Smooth muscle cell (in vitro differentiated cells): ENCODE measurements around the gene EPB41L3. TPM values are rescaled to one million over a fixed set of nuclear protein-coding genes. Genes with fewer than 3 reads are reported as not detected.

Experiments used
- DNase-seq: peaks from one replicate; lab custom pipeline; 2025; ENCODE audit not compliant: unreplicated experiment; lab: John Stamatoyannopoulos, UW
- H2AFZ ChIP-seq: fragments of 200-600 bp; sonication (generic); 2 replicates; pipeline ENCODE4 v1.6.0; 2016; ENCODE audit warnings: antibody characterized with exemption, low read depth, mild to moderate bottlenecking
- H3F3A ChIP-seq: fragments of 200-600 bp; sonication (generic); 2 replicates; pipeline ENCODE4 v1.6.0; 2017; ENCODE audit warnings: antibody characterized with exemption, low read depth
- H3K27ac ChIP-seq: fragments of 200-600 bp; sonication (generic); 2 replicates; pipeline ENCODE4 v1.5.1; 2016; ENCODE audit warnings: low read depth, mild to moderate bottlenecking
- H3K27me3 ChIP-seq: fragments of 200-600 bp; sonication (generic); 2 replicates; pipeline ENCODE4 v1.6.1; 2016; ENCODE audit warnings: low read depth, mild to moderate bottlenecking
- H3K36me3 ChIP-seq: fragments of 200-600 bp; sonication (generic); 2 replicates; pipeline ENCODE4 v1.5.1; 2016; ENCODE audit warnings: low read depth
- H3K4me1 ChIP-seq: fragments of 200-600 bp; sonication (generic); 2 replicates; pipeline ENCODE4 v1.5.1; 2016; ENCODE audit warnings: low read depth
- H3K4me2 ChIP-seq: fragments of 200-600 bp; sonication (generic); 2 replicates; pipeline ENCODE4 v1.6.0; 2016; ENCODE audit warnings: mild to moderate bottlenecking
- H3K4me3 ChIP-seq: fragments of 200-600 bp; sonication (generic); 2 replicates; pipeline ENCODE4 v1.5.1; 2016; ENCODE audit warnings: mild to moderate bottlenecking
- H3K79me2 ChIP-seq: fragments of 200-600 bp; sonication (generic); 2 replicates; pipeline ENCODE4 v1.6.0; 2016; ENCODE audit warnings: low read depth, mild to moderate bottlenecking
- H3K9ac ChIP-seq: fragments of 200-600 bp; sonication (generic); 2 replicates; pipeline ENCODE4 v1.6.0; 2016; ENCODE audit warnings: low read depth
- H3K9me3 ChIP-seq: fragments of 200-600 bp; sonication (generic); replicated peaks from 2 replicates; pipeline ENCODE4 v1.5.1; 2016; ENCODE audit warnings: low read depth
- H4K20me1 ChIP-seq: fragments of 200-600 bp; sonication (generic); 2 replicates; pipeline ENCODE4 v1.6.0; 2016; ENCODE audit warnings: low read depth
- WGBS: methylation state at CpG from one replicate; pipeline ENCODE4 v1.1.7; 2016; ENCODE audit warnings: low lambda C conversion rate; 5-methylcytosine and 5-hydroxymethylcytosine counted together
- polyA plus RNA-seq: library from polyadenylated mRNA; unstranded; fragments of >200 nt; fragmentation: Nextera tagmentation; extraction: Ambion mirVana; gene quantifications from 2 replicates; pipeline ENCODE4 v1.2.1, GENCODE V29; 2016
- total RNA-seq: library from RNA; depleted of rRNA; stranded (reverse); fragments of >200 nt; gene quantifications from 2 replicates; pipeline ENCODE4 v1.2.3, GENCODE V29; 2014
- TF ChIP-seq, protein P1 (sequence below): fragments of 200-600 bp; sonication (generic); IDR thresholded peaks from 2 replicates; pipeline ENCODE4 v1.5.1; 2017; ENCODE audit warnings: borderline replicate concordance, mild to moderate bottlenecking, antibody characterized with exemption; ENCODE audit not compliant: insufficient read depth, poor library complexity, severe bottlenecking

The EPB41L3 gene
- total and polyA plus RNA-seq, 2 experiments from 2014 or later: 11.5 to 26.9 TPM

GRCh38 chr18:5393779-5394178 is 150.0 kb downstream of the EPB41L3 start:
- H3K9me3 ChIP-seq: no peaks in the 10 kb centered on the region
- H3K4me2 ChIP-seq: no peak overlapping the region
- TF ChIP-seq, protein P1, sequence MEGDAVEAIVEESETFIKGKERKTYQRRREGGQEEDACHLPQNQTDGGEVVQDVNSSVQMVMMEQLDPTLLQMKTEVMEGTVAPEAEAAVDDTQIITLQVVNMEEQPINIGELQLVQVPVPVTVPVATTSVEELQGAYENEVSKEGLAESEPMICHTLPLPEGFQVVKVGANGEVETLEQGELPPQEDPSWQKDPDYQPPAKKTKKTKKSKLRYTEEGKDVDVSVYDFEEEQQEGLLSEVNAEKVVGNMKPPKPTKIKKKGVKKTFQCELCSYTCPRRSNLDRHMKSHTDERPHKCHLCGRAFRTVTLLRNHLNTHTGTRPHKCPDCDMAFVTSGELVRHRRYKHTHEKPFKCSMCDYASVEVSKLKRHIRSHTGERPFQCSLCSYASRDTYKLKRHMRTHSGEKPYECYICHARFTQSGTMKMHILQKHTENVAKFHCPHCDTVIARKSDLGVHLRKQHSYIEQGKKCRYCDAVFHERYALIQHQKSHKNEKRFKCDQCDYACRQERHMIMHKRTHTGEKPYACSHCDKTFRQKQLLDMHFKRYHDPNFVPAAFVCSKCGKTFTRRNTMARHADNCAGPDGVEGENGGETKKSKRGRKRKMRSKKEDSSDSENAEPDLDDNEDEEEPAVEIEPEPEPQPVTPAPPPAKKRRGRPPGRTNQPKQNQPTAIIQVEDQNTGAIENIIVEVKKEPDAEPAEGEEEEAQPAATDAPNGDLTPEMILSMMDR: no peak
- H3K4me3 ChIP-seq: no peak overlapping the region
- no peak overlapping the region for H3K9ac ChIP-seq
- H3K79me2 ChIP-seq: no peaks in the 10 kb centered on the region
- DNase-seq: no peak
- H4K20me1 ChIP-seq: no peaks in the 10 kb centered on the region
- no peaks in the 10 kb centered on the region for H3K4me1 ChIP-seq
- 92% methylated on average over 5 of the region's 5 CpGs for WGBS
- H2AFZ ChIP-seq: no peak overlapping the region
- H3K36me3 ChIP-seq: no peaks in the 10 kb centered on the region
- no peaks in the 10 kb centered on the region for H3F3A ChIP-seq
- H3K27ac ChIP-seq: no peak overlapping the region
- H3K27me3 ChIP-seq: no peaks in the 10 kb centered on the region

GRCh38 chr18:5391409-5391808 is 152.4 kb downstream of the EPB41L3 start:
- no peaks in the 10 kb centered on the region for H3K9me3 ChIP-seq
- no peak overlapping the region for H3K9ac ChIP-seq
- no peak overlapping the region for H2AFZ ChIP-seq
- TF ChIP-seq, protein P1: no peak
- H3K36me3 ChIP-seq: no peaks in the 10 kb centered on the region
- H3K4me2 ChIP-seq: no peak overlapping the region
- DNase-seq: no peak
- no peak overlapping the region for H3K27ac ChIP-seq
- H4K20me1 ChIP-seq: no peaks in the 10 kb centered on the region
- 95% methylated on average over 8 of the region's 8 CpGs for WGBS
- no peaks in the 10 kb centered on the region for H3K4me1 ChIP-seq
- H3K27me3 ChIP-seq: no peaks in the 10 kb centered on the region
- no peak overlapping the region for H3K4me3 ChIP-seq
- no peaks in the 10 kb centered on the region for H3K79me2 ChIP-seq
- no peaks in the 10 kb centered on the region for H3F3A ChIP-seq

- no peaks in the 10 kb centered on the region for H3K4me1 ChIP-seq
- no peak for DNase-seq
- no peaks in the 10 kb centered on the region for H3F3A ChIP-seq
- no peaks in the 10 kb centered on the region for H3K9me3 ChIP-seq
- TF ChIP-seq, protein P1: no peak
- WGBS: 97% methylated on average over 2 of the region's 2 CpGs
- no peak overlapping the region for H2AFZ ChIP-seq
- H3K4me2 ChIP-seq: no peak overlapping the region
- no peaks in the 10 kb centered on the region for H4K20me1 ChIP-seq
- no peak overlapping the region for H3K9ac ChIP-seq
- no peaks in the 10 kb centered on the region for H3K79me2 ChIP-seq
- H3K36me3 ChIP-seq: no peaks in the 10 kb centered on the region
- no peak overlapping the region for H3K4me3 ChIP-seq
- no peaks in the 10 kb centered on the region for H3K27me3 ChIP-seq
- H3K27ac ChIP-seq: no peak overlapping the region
Measured at GRCh38 chr18:5389356-5389755, 154.4 kb downstream of the EPB41L3 start.

- no peaks in the 10 kb centered on the region for H3K79me2 ChIP-seq
- no peaks in the 10 kb centered on the region for H3F3A ChIP-seq
- H3K4me2 ChIP-seq: no peak overlapping the region
- DNase-seq: no peak
- H3K9ac ChIP-seq: no peak overlapping the region
- no peaks in the 10 kb centered on the region for H3K4me1 ChIP-seq
- H3K27ac ChIP-seq: no peak overlapping the region
- TF ChIP-seq, protein P1: no peak
- no peaks in the 10 kb centered on the region for H3K9me3 ChIP-seq
- no peak overlapping the region for H2AFZ ChIP-seq
- H3K36me3 ChIP-seq: no peaks in the 10 kb centered on the region
- no peak overlapping the region for H3K4me3 ChIP-seq
- H4K20me1 ChIP-seq: no peaks in the 10 kb centered on the region
- 95% methylated on average over 3 of the region's 3 CpGs for WGBS
- H3K27me3 ChIP-seq: no peaks in the 10 kb centered on the region
Measured at GRCh38 chr18:5388896-5389295, 154.9 kb downstream of the EPB41L3 start.
